HEK293 (cell line): ENCODE measurements around the gene TMEM126B.

Source experiments
- CTCF ChIA-PET: fragments of 350-600 bp; formaldehyde crosslinking; extraction: SDS; loops from one replicate; lab custom pipeline; 2021; ENCODE audit warnings: antibody characterized with exemption; lab: Yijun Ruan, JAX
- POLR2A ChIA-PET: fragments of 300-600 bp; formaldehyde crosslinking; extraction: SDS; loops from one replicate; lab custom pipeline; 2020; ENCODE audit warnings: antibody characterized with exemption, inconsistent platforms; lab: Yijun Ruan, JAX
- H3K27ac ChIP-seq: fragments of 200-500 bp; sonication (Bioruptor generic); 2 replicates; pipeline ENCODE4 v1.5.1; 2014; ENCODE audit warnings: low read depth, low read length, control low read depth, inconsistent platforms; ENCODE audit errors: extremely low read depth
- H3K36me3 ChIP-seq, 2 experiments: fragments of 200-500 bp in 1 of 2; sonication (Bioruptor generic) in 1 of 2; 1 replicate in 1 of 2; 2 replicates in 1 of 2; pipeline ENCODE4 v1.5.1; 2014 to 2017; ENCODE audit warnings: inconsistent platforms in 2 of 2, low read length in 2 of 2; ENCODE audit not compliant: control insufficient read depth in 2 of 2, insufficient read depth in 1 of 2
- H3K4me1 ChIP-seq: fragments of 200-500 bp; sonication (Bioruptor generic); 2 replicates; pipeline ENCODE4 v1.5.1; 2014; ENCODE audit warnings: mild to moderate bottlenecking, low read length, inconsistent platforms; ENCODE audit not compliant: control insufficient read depth, insufficient read depth
- H3K4me3 ChIP-seq: 2 replicates; pipeline ENCODE4 v1.5.1; 2011; ENCODE audit warnings: low read depth, mild to moderate bottlenecking, control low read depth, low read length, moderate library complexity
- H3K9me3 ChIP-seq: fragments of 200-500 bp; sonication (Bioruptor generic); 2 replicates; pipeline ENCODE4 v1.5.1; 2014; ENCODE audit warnings: low read depth, low read length, inconsistent platforms; ENCODE audit not compliant: control insufficient read depth, insufficient read depth
- FEZF1 ChIP-seq: fragments of 450-650 bp; formaldehyde crosslinking; IDR thresholded peaks from 2 replicates; pipeline ENCODE4 v1.5.1; 2016; ENCODE audit warnings: missing biosample characterization, missing genetic modification characterization
- HOXD13 ChIP-seq: sonication (generic); formaldehyde crosslinking; IDR thresholded peaks from 2 replicates; pipeline ENCODE4 v1.8.0; 2022; ENCODE audit warnings: missing genetic modification reagents, borderline replicate concordance
- KLF16 ChIP-seq: fragments of 450-650 bp; formaldehyde crosslinking; IDR thresholded peaks from 2 replicates; pipeline ENCODE4 v1.5.1; 2017; ENCODE audit warnings: missing biosample characterization, missing genetic modification characterization
- KLF9 ChIP-seq: fragments of 450-650 bp; formaldehyde crosslinking; IDR thresholded peaks from 2 replicates; pipeline ENCODE4 v1.5.1; 2016; ENCODE audit warnings: missing biosample characterization, missing genetic modification characterization, low read depth
- SCRT2 ChIP-seq: fragments of 450-650 bp; formaldehyde crosslinking; IDR thresholded peaks from 2 replicates; pipeline ENCODE4 v1.5.1; 2016; ENCODE audit warnings: missing biosample characterization, missing genetic modification characterization
- ZBTB7A ChIP-seq: fragments of 450-650 bp; formaldehyde crosslinking; IDR thresholded peaks from 2 replicates; pipeline ENCODE4 v1.5.1; 2016; ENCODE audit warnings: low read depth, missing biosample characterization, missing genetic modification characterization
- ZEB2 ChIP-seq: fragments of 450-650 bp; formaldehyde crosslinking; IDR thresholded peaks from 2 replicates; pipeline ENCODE4 v1.5.1; 2016; ENCODE audit warnings: missing biosample characterization, missing genetic modification characterization
- ZNF10 ChIP-seq: fragments of 450-650 bp; formaldehyde crosslinking; IDR thresholded peaks from 2 replicates; pipeline ENCODE4 v1.5.1; 2017; ENCODE audit warnings: missing biosample characterization, missing genetic modification characterization
- ZNF114 ChIP-seq: fragments of 450-650 bp; formaldehyde crosslinking; IDR thresholded peaks from 2 replicates; pipeline ENCODE4 v1.5.0; 2017; ENCODE audit warnings: missing biosample characterization, missing genetic modification characterization
- ZNF121 ChIP-seq: fragments of 450-650 bp; formaldehyde crosslinking; IDR thresholded peaks from 2 replicates; pipeline ENCODE4 v1.5.1; 2016; ENCODE audit warnings: missing biosample characterization, missing genetic modification characterization
- ZNF157 ChIP-seq: fragments of 450-650 bp; formaldehyde crosslinking; IDR thresholded peaks from 2 replicates; pipeline ENCODE4 v1.5.1; 2016; ENCODE audit warnings: missing biosample characterization, missing genetic modification characterization
- ZNF324 ChIP-seq: fragments of 450-650 bp; formaldehyde crosslinking; IDR thresholded peaks from 2 replicates; pipeline ENCODE4 v1.5.1; 2016; ENCODE audit warnings: missing biosample characterization, missing genetic modification characterization
- ZNF341 ChIP-seq: fragments of 450-650 bp; formaldehyde crosslinking; IDR thresholded peaks from 2 replicates; pipeline ENCODE4; 2016; ENCODE audit warnings: low read depth, missing biosample characterization, missing genetic modification characterization
- ZNF37A ChIP-seq: fragments of 450-650 bp; IDR thresholded peaks from 2 replicates; pipeline ENCODE4 v1.5.1; 2018; ENCODE audit warnings: missing biosample characterization, missing genetic modification characterization
- ZNF391 ChIP-seq: fragments of 450-650 bp; formaldehyde crosslinking; IDR thresholded peaks from 2 replicates; pipeline ENCODE4 v1.5.1; 2016; ENCODE audit warnings: low read depth, missing biosample characterization, missing genetic modification characterization, borderline replicate concordance
- ZNF423 ChIP-seq: fragments of 450-650 bp; formaldehyde crosslinking; IDR thresholded peaks from 2 replicates; pipeline ENCODE4 v1.5.1; 2016; ENCODE audit warnings: missing biosample characterization, missing genetic modification characterization
- ZNF548 ChIP-seq: fragments of 450-650 bp; formaldehyde crosslinking; IDR thresholded peaks from 2 replicates; pipeline ENCODE4 v1.5.1; 2016; ENCODE audit warnings: missing biosample characterization, missing genetic modification characterization
- ZNF585B ChIP-seq: fragments of 450-650 bp; formaldehyde crosslinking; IDR thresholded peaks from 2 replicates; pipeline ENCODE4 v1.5.1; 2016; ENCODE audit warnings: missing biosample characterization, missing genetic modification characterization
- ZNF621 ChIP-seq: fragments of 450-650 bp; formaldehyde crosslinking; IDR thresholded peaks from 2 replicates; pipeline ENCODE4 v1.5.1; 2017; ENCODE audit warnings: missing biosample characterization, missing genetic modification characterization
- ZNF670 ChIP-seq: fragments of 450-650 bp; formaldehyde crosslinking; IDR thresholded peaks from 2 replicates; pipeline ENCODE4 v1.5.1; 2016; ENCODE audit warnings: missing biosample characterization, missing genetic modification characterization, low read depth
- ZNF768 ChIP-seq: fragments of 450-650 bp; formaldehyde crosslinking; IDR thresholded peaks from 2 replicates; pipeline ENCODE4 v1.5.1; 2018; ENCODE audit warnings: missing biosample characterization, mild to moderate bottlenecking, missing genetic modification characterization
- ZNF785 ChIP-seq: fragments of 450-650 bp; formaldehyde crosslinking; IDR thresholded peaks from 2 replicates; pipeline ENCODE4 v1.5.1; 2016; ENCODE audit warnings: missing biosample characterization, missing genetic modification characterization
- ZSCAN23 ChIP-seq: fragments of 450-650 bp; formaldehyde crosslinking; IDR thresholded peaks from 2 replicates; pipeline ENCODE4 v1.5.1; 2016; ENCODE audit warnings: missing biosample characterization, missing genetic modification characterization
- TF ChIP-seq, protein P1 (sequence below): fragments of 450-650 bp; formaldehyde crosslinking; IDR thresholded peaks from 2 replicates; pipeline ENCODE4 v1.5.1; 2016; ENCODE audit warnings: missing biosample characterization, missing genetic modification characterization
- TF ChIP-seq, protein P2 (sequence below): fragments of 450-650 bp; formaldehyde crosslinking; IDR thresholded peaks from 2 replicates; pipeline ENCODE4 v1.5.1; 2017; ENCODE audit warnings: missing biosample characterization, missing genetic modification characterization
- TF ChIP-seq, protein P3 (sequence below): fragments of 450-650 bp; formaldehyde crosslinking; IDR thresholded peaks from 2 replicates; pipeline ENCODE4 v1.5.1; 2016; ENCODE audit warnings: missing biosample characterization, missing genetic modification characterization
- TF ChIP-seq, protein P4 (sequence below): fragments of 450-650 bp; formaldehyde crosslinking; IDR thresholded peaks from 2 replicates; pipeline ENCODE4 v1.5.1; 2016; ENCODE audit warnings: missing biosample characterization, missing genetic modification characterization, low read depth

The TMEM126B gene

DNA sequence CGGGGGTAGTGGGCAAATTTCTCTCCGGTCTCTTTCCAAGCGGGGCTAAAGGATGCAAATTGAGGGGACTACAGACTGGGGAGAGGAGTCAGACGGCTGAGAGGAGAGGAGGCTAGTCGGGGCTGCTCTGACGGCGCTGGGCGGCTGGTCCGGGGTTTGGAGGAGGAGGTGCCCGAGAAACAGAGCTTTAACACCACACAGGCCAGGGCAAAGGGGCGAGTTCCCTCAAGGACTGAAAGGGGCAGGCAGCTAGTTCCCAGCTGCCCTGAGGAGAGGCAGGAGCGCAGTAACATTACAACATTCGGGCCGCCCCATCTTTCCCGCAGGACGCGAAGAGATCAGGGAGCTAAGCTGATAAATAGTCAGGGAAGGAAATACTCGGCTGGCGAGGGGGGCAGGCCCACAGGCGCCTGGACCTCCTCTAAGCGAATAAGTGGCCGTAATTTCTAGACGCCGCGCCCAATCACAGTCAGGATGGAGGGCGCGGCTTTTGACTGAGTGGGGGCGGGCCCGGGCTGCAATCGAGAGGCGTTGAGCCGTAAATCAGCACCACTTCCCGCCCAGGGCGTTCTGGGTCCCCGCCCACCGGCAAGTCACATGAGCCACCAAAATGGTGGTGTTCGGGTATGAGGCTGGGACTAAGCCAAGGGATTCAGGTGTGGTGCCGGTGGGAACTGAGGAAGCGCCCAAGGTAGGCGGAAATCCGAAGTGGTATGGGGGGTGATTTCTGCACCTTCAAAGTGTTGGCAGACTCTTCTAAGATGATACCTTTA lies at the start of gene TMEM126B:
TSS of gene TMEM126B (plus strand) at position 596 of the 773 bp plus-strand sequence. CDS start at position 611, 15 bp downstream.
- CTCF ChIA-PET = no interaction called here
- POLR2A ChIA-PET = interaction anchor here (0.6 to 2.6 kb wide), 14 partner anchors 9 to 441 kb away, joined by 3 to 48 read pairs (median 4); partner anchors contain the start of genes CCDC83, CCDC89, CREBZF and PICALM
- no peak for TF ChIP-seq ZNF785 (tag by site-specific recombination)
- 0 out of 2 replicates have a peak, but pooled peaks have one; percentile 16 for TF ChIP-seq ZNF391 (tag by site-specific recombination)
- TF ChIP-seq ZNF423 (tag by site-specific recombination) = no peak
- TF ChIP-seq ZNF670 = no peak
- TF ChIP-seq ZSCAN23 (tag by site-specific recombination) = no peak
- no peak for TF ChIP-seq SCRT2 (tag by site-specific recombination)
- peak; percentile 74; the same call in 1 of the 2 replicates for TF ChIP-seq KLF9 (tag by site-specific recombination)
- TF ChIP-seq, protein P1, sequence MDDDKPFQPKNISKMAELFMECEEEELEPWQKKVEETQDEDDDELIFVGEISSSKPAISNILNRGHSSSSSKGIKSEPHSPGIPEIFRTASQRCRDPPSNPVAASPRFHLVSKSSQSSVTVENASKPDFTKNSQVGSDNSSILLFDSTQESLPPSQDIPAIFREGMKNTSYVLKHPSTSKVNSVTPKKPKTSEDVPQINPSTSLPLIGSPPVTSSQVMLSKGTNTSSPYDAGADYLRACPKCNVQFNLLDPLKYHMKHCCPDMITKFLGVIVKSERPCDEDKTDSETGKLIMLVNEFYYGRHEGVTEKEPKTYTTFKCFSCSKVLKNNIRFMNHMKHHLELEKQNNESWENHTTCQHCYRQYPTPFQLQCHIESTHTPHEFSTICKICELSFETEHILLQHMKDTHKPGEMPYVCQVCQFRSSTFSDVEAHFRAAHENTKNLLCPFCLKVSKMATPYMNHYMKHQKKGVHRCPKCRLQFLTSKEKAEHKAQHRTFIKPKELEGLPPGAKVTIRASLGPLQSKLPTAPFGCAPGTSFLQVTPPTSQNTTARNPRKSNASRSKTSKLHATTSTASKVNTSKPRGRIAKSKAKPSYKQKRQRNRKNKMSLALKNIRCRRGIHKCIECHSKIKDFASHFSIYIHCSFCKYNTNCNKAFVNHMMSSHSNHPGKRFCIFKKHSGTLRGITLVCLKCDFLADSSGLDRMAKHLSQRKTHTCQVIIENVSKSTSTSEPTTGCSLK = no peak
- TF ChIP-seq ZEB2 = peak; percentile 47; the same call in 1 of the 2 replicates
- no peak for TF ChIP-seq HOXD13 (CRISPR knock-in tag)
- TF ChIP-seq ZNF324 (tag by site-specific recombination) = no peak; the same call in 1 of the 2 replicates
- 0 out of 2 replicates have a peak, but pooled peaks have one; percentile 21 for TF ChIP-seq KLF16 (tag by site-specific recombination)
- TF ChIP-seq ZBTB7A (tag by site-specific recombination) = no peak
- TF ChIP-seq, protein P2, sequence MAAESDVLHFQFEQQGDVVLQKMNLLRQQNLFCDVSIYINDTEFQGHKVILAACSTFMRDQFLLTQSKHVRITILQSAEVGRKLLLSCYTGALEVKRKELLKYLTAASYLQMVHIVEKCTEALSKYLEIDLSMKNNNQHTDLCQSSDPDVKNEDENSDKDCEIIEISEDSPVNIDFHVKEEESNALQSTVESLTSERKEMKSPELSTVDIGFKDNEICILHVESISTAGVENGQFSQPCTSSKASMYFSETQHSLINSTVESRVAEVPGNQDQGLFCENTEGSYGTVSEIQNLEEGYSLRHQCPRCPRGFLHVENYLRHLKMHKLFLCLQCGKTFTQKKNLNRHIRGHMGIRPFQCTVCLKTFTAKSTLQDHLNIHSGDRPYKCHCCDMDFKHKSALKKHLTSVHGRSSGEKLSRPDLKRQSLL (tag by site-specific recombination) = no peak
- TF ChIP-seq, protein P3, sequence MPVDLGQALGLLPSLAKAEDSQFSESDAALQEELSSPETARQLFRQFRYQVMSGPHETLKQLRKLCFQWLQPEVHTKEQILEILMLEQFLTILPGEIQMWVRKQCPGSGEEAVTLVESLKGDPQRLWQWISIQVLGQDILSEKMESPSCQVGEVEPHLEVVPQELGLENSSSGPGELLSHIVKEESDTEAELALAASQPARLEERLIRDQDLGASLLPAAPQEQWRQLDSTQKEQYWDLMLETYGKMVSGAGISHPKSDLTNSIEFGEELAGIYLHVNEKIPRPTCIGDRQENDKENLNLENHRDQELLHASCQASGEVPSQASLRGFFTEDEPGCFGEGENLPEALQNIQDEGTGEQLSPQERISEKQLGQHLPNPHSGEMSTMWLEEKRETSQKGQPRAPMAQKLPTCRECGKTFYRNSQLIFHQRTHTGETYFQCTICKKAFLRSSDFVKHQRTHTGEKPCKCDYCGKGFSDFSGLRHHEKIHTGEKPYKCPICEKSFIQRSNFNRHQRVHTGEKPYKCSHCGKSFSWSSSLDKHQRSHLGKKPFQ (tag by site-specific recombination) = peak; percentile 96
- TF ChIP-seq, protein P4, sequence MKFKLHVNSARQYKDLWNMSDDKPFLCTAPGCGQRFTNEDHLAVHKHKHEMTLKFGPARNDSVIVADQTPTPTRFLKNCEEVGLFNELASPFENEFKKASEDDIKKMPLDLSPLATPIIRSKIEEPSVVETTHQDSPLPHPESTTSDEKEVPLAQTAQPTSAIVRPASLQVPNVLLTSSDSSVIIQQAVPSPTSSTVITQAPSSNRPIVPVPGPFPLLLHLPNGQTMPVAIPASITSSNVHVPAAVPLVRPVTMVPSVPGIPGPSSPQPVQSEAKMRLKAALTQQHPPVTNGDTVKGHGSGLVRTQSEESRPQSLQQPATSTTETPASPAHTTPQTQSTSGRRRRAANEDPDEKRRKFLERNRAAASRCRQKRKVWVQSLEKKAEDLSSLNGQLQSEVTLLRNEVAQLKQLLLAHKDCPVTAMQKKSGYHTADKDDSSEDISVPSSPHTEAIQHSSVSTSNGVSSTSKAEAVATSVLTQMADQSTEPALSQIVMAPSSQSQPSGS (tag by site-specific recombination) = no peak
- no peak for TF ChIP-seq ZNF341 (tag by site-specific recombination)
- no peak for TF ChIP-seq ZNF10 (tag by site-specific recombination)
- no peak for TF ChIP-seq ZNF585B (tag by site-specific recombination)
- TF ChIP-seq ZNF548 (tag by site-specific recombination) = no peak
- TF ChIP-seq ZNF37A (tag by site-specific recombination) = no peak
- TF ChIP-seq ZNF621 (tag by site-specific recombination) = no peak
- TF ChIP-seq ZNF114 (tag by site-specific recombination) = no peak
- no peak for TF ChIP-seq ZNF121
- TF ChIP-seq FEZF1 = peak; percentile 63
- TF ChIP-seq ZNF157 (tag by site-specific recombination) = no peak
- TF ChIP-seq ZNF768 (tag by site-specific recombination) = no peak

More for the DNA sequence above, at the start of gene TMEM126B:
- Histone ChIP-seq H3K27ac (peak within 1 kb of the TSS; percentile 55), H3K4me3 (peak within 1 kb of the TSS; percentile 79), H3K9me3 (no peaks in the 10 kb centered on the region), H3K36me3 (peaks cover 3 to 14% of the 10 kb centered on the region in 2 experiments; a peak in 2 of 3 replicates), H3K4me1 (no peaks in the 10 kb centered on the region; the same call in 1 of the 2 replicates)
